HG03025 (cell line): ENCODE measurements around the gene TMEM179.

Source experiments
- ATAC-seq: cut with Tn5 transposase; IDR thresholded peaks from one replicate; pipeline ENCODE4 v1.9.1; 2021; ENCODE audit warnings: mild to moderate bottlenecking, moderate library complexity; ENCODE audit not compliant: unreplicated experiment, low FRiP score

TMEM179 gene

DNA sequence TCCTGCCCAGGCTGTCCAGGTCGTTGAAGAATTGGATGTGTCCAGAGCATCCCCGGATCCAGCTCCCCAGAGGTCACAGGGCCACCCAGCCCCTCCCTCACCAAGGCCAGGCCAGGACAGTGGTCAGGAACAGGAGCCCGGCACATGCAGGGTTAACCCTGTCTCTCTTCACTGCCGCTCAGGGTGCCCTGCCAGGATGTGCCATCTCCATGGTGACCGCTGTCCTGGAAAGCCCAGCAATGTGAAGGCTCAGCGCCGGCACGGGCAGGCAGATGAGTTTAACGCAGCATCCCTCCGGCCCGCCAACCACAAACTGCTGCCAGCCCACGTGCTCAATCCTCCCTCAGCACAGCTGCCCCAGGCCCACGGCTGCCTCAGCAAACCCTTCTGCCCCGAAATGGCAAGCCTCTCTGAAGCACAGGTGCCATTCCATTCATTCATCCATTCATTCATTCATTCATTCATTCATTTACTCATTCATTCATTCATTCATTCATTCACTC is 4.4 kb downstream of the TMEM179 start:
- no peak for ATAC-seq

GRCh38 chr14:104599446-104599845 is 5.1 kb downstream of the TMEM179 start:
- ATAC-seq = no peak

DNA sequence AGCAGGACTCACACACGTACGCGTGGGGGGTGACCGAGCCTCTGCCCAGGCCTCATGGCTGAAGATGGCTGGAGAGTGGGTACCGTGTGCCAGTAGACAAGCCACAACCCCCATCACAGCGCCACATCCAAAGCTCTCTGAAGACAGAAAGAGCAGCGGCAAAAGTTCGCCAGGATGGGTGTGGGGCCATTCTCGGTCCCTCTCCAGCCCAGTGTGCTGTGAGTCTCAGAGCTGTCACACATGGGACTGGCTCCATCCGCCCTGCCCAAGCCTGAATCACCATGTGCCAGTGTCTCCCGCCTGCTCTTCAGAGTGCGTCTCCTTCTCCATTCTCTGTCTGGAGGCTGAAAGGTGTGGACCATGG is 5.7 kb downstream of the TMEM179 start:
- ATAC-seq = no peak

DNA sequence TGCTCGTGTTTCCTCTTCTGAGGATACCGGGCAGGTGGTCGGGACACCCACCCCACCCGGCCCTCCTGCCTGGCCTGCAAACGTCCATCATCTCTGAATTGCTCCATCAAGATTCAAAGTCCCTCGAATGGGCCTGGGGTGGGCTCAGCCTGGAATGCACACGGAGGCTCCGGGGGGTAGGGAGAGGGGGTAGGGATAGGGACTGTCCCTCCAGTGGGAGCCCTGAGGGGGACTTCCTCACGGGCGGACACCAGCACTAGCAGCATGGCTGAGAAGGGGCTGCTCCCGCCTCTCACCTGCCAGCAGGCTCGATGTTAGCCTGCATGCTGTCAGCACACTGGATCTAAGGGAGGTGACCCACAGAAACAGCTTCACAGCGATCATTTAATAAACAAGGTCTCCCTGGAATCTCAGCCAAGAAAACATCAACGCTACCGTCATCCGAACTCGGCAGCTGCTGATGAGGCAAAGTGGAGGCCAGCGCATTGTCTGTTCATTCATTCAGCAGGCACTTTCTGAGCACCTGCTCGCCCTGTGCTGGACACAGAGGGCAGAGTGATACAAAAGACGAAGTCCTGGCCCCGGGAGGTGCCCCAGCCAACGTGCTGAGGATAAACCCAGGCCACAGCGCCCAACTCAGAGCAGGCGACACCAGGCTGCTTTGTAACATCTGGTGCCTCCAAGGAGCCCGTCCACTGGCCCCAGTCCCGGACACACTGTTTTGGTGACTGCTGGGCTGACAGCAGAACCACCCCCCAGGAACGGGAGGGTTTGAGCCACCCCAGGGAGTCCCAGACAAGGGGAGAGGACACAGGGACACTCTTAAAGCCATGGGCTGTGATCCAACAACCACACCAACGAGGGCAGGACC is 6.3 kb downstream of the TMEM179 start:
- ATAC-seq = no peak

DNA sequence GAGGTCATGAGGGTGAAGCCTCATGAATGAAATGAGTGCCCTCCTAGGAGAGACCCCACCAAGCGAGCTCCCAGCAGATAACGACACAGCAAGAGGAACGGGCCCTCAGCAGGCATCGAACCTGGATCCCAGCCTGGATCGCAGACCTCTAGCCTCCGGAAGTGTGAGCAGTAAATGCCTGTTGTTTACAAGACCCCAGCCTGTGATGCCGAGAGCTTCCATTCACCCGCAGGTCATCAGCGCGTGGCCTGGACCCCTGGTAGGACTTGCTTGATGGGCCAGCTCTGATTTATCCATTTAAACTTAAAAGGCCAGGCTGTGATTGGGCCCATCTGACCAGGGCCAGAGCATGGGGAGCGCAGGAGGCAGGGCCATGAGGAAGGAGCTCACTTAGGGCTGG is 7.0 kb downstream of the TMEM179 start:
- no peak for ATAC-seq

- ATAC-seq = no peak
These were observed 7.6 kb downstream of the TMEM179 start for GRCh38 chr14:104596927-104597351.

DNA sequence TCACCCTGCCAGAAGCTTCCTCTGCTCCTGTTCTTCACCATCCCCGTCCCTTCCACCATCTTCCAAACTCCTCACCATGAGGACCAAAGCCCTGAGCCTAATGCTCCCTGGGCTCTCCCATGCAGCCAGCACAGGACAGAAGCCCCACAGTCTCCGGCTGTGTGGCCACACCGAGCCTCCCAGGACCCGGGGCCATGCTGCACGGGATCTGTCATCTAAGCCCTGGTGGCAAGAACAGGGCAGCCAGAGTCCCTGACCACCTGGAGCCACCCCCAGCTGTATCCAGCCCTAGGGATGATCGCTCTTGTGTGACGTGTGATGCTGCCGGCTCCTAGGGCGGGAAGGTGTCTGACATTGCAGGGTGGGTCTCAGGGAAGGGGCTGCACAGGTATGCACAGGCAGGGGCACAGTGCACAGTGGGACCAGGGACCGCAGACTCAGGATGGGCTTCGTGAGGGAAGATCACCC is 8.1 kb downstream of the TMEM179 start:
- ATAC-seq = no peak

DNA sequence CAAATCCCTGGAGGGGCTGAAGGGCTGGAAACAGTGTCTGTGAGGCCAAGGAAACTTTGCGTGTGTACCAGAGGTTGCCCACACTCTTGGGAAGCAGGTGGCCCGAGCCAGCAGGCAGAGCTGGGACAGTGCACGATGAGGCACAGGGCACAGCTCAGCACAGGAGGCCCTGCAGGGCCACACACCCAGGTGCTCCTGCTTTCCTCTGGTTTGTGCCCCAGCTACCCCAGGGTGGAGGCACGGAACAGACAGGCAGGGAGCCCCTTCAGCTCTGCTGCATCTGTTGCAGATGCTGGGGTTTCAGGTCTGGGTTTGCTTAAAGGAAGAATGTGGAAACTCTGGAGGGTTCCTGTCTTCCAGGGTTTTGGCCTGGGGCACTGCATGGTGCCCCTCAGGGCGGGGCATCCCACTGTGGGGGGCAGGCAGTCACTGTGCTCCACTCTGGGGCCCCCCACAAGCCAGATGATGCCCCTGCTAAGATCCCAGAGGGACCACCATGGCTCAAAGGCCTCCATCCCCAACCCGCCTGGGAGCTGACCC is 8.6 kb downstream of the TMEM179 start:
- ATAC-seq = no peak

- no peak for ATAC-seq
These were observed 9.4 kb downstream of the TMEM179 start for GRCh38 chr14:104595116-104595675.

GRCh38 chr14:104594310-104595046 is 10.1 kb downstream of the TMEM179 start:
- ATAC-seq = no peak

DNA sequence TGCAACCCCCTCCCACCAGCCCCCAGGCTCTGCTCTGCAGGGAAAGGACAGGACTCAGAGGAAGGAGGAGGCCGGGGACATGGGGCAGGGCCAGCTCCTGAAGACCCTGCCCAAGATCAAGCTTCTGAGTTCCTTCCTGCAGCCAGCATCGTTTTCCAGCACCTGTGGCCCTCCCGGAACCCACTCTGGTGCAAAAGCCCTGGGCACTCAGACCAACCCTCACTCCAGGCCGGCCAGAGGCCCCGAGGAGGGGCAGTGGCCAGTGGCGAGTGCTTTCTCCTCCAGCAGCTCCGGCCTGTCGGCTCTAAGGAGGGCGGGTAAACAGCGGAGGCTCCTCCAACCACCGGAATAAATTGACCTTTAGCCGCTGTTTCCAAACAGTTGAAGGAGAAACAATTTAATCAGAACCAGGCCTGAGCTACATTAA is 10.8 kb downstream of the TMEM179 start:
- no peak for ATAC-seq

- no peak for ATAC-seq
These were observed 11.3 kb downstream of the TMEM179 start for GRCh38 chr14:104593241-104593701.

- no peak for ATAC-seq
These were observed 11.8 kb downstream of the TMEM179 start for GRCh38 chr14:104592785-104593184.

DNA sequence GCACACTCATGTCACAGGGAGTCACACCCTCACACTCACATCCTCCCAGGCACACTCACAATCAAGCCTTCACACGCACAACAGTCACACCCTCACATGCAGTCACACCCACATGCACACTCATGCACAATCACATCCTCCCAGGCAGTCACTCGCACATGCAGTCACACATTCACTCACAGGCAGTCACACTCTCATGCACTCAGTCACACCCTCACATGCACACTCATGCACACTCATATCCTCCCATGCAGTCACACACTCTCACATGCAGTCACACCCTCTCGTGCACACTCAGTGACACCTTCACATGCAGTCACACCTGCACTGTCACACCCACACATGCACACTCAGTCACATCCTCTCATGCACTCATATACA is 12.3 kb downstream of the TMEM179 start:
- ATAC-seq = no peak

DNA sequence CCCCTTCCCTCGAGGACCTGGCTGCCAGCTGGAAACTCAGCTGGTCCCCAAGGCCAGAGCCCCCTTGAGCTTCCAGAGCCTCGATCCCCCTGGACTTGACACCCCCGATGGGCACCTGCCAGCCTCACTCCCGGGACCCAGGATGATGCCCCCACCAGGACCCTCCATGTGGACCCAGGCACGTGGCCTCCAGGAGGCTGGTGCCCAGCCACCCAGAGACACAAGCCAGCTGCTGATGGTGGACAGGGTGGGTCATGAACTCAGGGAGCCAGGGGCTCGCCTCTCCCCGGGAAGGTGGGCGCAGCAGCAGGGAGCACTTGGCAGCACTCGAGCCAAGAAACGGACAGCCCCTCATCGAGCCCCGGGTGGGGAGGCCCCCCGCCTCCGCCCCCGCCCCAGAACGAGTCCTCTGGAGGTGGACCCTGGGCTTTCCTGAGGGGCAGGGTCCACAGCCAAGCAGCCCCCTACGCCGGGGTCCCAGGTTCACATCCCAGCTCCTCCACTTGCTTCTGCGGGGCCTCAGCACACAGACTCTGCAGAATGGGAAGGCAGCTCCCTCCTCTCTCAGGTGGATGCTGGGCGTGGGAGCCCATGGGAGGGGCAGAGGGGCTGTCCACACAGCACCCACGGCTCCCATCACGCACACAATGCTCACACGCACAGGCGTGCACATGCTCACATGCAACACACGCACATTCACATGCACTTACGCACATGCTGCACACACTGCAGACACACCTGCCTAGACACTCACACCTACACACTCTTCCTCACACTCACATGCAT is 12.9 kb downstream of the TMEM179 start:
- no peak for ATAC-seq

DNA sequence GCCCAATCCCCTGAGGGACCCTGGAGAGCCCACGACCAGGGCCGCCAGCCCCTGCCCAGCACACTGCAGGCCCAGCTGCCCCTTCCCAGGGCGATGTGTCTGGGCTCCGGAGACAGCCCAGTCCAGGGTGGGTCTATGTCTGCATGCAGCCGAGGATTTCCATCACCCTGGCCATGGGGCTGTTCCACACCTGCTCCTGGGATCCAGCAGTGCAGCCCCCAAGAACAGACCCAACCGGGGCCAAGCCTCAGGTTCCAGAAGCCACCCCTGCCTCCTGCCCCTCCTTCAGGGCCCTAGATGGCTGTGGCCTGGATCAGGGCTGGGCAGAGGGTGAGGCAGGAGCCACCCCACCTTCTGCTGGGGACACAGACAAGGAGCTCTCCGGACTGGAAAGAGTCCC is 13.5 kb downstream of the TMEM179 start:
- no peak for ATAC-seq

GRCh38 chr14:104590240-104590965 is 14.2 kb downstream of the TMEM179 start:
- no peak for ATAC-seq

DNA sequence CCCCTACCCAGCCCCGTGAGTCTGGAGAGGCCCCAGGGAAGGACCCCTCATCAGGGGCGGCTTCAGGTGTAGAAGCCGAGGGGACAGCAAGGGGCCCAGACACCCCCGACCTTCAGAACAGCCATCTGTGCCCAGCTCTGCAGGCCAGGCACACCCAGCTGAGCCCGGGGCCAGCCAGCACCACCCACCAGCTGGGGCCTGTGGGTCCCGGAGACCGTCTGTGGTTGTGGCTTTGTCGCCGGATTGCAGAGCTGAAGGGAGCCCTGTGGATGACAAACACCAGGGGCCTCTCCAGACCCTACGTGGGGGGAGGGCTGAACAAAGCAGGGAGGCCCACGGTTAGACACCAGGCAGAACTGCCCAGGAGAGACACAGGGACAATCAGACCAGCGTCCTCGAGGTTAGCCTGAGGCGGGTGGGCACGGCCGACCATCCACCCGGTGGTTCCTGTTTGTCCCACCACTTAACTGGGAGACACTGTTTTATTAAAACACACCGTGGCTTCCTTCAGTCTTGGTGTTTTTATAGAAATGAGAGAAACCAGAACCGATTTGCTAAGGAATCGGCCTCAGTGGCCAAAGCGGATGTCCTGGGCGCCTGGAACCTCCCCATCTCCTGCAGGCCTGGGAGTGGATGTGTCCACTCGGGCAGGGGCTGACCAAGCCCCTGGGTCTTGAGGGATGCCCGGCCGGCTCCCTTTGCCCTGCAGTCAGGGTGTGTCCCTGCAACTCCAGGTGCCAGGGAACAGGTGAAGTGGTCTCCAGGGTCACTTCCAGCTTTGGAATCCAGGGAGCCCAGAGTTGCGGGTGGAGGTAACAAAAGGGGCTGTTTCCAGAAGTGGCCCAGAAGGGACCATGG is 15.0 kb downstream of the TMEM179 start:
- ATAC-seq = no peak
